Muscle layer of colon (tissue), 2 donors: ENCODE measurements around the gene SNX17.
A peak's percentile ranks its signal among the peaks of the same experiment; 100 is the strongest.

Experiments used
- H3K27ac ChIP-seq: one replicate; pipeline ENCODE4 v1.7.0; 2013; ENCODE audit warnings: low read depth, mild to moderate bottlenecking, low read length, moderate library complexity
- H3K27me3 ChIP-seq, 2 donors: one replicate each; pipeline ENCODE4 v1.7.0; 2013; ENCODE audit warnings: low read length in 2 of 2, mild to moderate bottlenecking in 2 of 2; ENCODE audit not compliant: insufficient read depth in 2 of 2, control insufficient read depth in 1 of 2
- H3K36me3 ChIP-seq: one replicate; pipeline ENCODE4 v1.7.0; 2013; ENCODE audit warnings: mild to moderate bottlenecking, low read length; ENCODE audit not compliant: insufficient read depth
- H3K4me1 ChIP-seq: one replicate; pipeline ENCODE4 v1.7.0; 2013; ENCODE audit warnings: mild to moderate bottlenecking, low read length; ENCODE audit not compliant: insufficient read depth
- H3K4me3 ChIP-seq, 2 donors: one replicate each; pipeline ENCODE4 v1.7.0; 2013; ENCODE audit warnings: low read length in 2 of 2, low read depth in 1 of 2, mild to moderate bottlenecking in 1 of 2, moderate library complexity in 1 of 2
- H3K9ac ChIP-seq: one replicate; pipeline ENCODE4 v1.7.0; 2013; ENCODE audit warnings: low read length
- H3K9me3 ChIP-seq: one replicate; pipeline ENCODE4 v1.7.0; 2013; ENCODE audit warnings: mild to moderate bottlenecking, low read length
- donor health status: abdominal sarcoma.
- donor health status: Adenocarcinoma of cecum.

Gene SNX17

GRCh38 chr2:27372937-27373336, 2.5 kb downstream of the SNX17 start:
- Histone ChIP-seq H3K36me3 (peaks cover 61% of the 10 kb centered on the region), H3K9ac (no peak overlapping the region), H3K27me3 (no peaks in the 10 kb centered on the region), H3K4me3 (no peak overlapping the region), H3K4me1 (peaks cover 34% of the 10 kb centered on the region), H3K27ac (no peak overlapping the region), H3K9me3 (no peaks in the 10 kb centered on the region)

GRCh38 chr2:27373567-27373966, 3.2 kb downstream of the SNX17 start:
- H3K36me3 ChIP-seq, result peaks cover 57% of the 10 kb centered on the region
- H3K9me3 ChIP-seq, result no peaks in the 10 kb centered on the region
- no peaks in the 10 kb centered on the region for H3K27me3 ChIP-seq
- H3K27ac ChIP-seq, result no peak overlapping the region
- H3K4me1 ChIP-seq, result peaks cover 31% of the 10 kb centered on the region
- no peak overlapping the region for H3K9ac ChIP-seq
- H3K4me3 ChIP-seq, result no peak overlapping the region

GRCh38 chr2:27375513-27376099, 5.2 kb downstream of the SNX17 start:
- H3K9ac ChIP-seq, result no peak overlapping the region
- H3K9me3 ChIP-seq, result no peaks in the 10 kb centered on the region
- no peaks in the 10 kb centered on the region for H3K27me3 ChIP-seq
- H3K27ac ChIP-seq, result no peak overlapping the region
- H3K4me3 ChIP-seq, result no peak overlapping the region
- H3K36me3 ChIP-seq, result peaks cover 55% of the 10 kb centered on the region
- peaks cover 29% of the 10 kb centered on the region for H3K4me1 ChIP-seq

GRCh38 chr2:27376151-27376865, 5.9 kb downstream of the SNX17 start:
- H3K4me3 ChIP-seq, result no peak overlapping the region
- H3K9me3 ChIP-seq, result no peaks in the 10 kb centered on the region
- no peak overlapping the region for H3K27ac ChIP-seq
- H3K36me3 ChIP-seq, result peaks cover 55% of the 10 kb centered on the region
- no peaks in the 10 kb centered on the region for H3K27me3 ChIP-seq
- H3K9ac ChIP-seq, result no peak overlapping the region
- H3K4me1 ChIP-seq, result peaks cover 30% of the 10 kb centered on the region

- peaks cover 61% of the 10 kb centered on the region for H3K36me3 ChIP-seq
- no peak overlapping the region for H3K27ac ChIP-seq
- no peak overlapping the region for H3K4me3 ChIP-seq
- H3K9ac ChIP-seq, result no peak overlapping the region
- peaks cover 25% of the 10 kb centered on the region for H3K4me1 ChIP-seq
- no peaks in the 10 kb centered on the region for H3K27me3 ChIP-seq
- H3K9me3 ChIP-seq, result no peaks in the 10 kb centered on the region
Observed at GRCh38 chr2:27376866-27377617, 6.6 kb downstream of the SNX17 start.

- H3K9me3 ChIP-seq, result no peaks in the 10 kb centered on the region
- peaks cover 65% of the 10 kb centered on the region for H3K36me3 ChIP-seq
- peaks cover 19% of the 10 kb centered on the region for H3K4me1 ChIP-seq
- no peak overlapping the region for H3K9ac ChIP-seq
- no peaks in the 10 kb centered on the region for H3K27me3 ChIP-seq
- H3K4me3 ChIP-seq, result no peak overlapping the region
- H3K27ac ChIP-seq, result no peak overlapping the region
Observed at GRCh38 chr2:27377618-27378095, 7.2 kb downstream of the SNX17 start.

GRCh38 chr2:27378096-27378808, 7.8 kb downstream of the SNX17 start:
- Histone ChIP-seq H3K27ac (no peak overlapping the region), H3K9ac (no peak overlapping the region), H3K36me3 (peaks cover 62% of the 10 kb centered on the region)

GRCh38 chr2:27378809-27379290, 8.4 kb downstream of the SNX17 start:
- Histone ChIP-seq H3K9ac (no peak overlapping the region), H3K4me3 (no peak overlapping the region), H3K27me3 (no peaks in the 10 kb centered on the region), H3K27ac (no peak overlapping the region), H3K4me1 (peaks cover 15% of the 10 kb centered on the region), H3K36me3 (peaks cover 62% of the 10 kb centered on the region), H3K9me3 (no peaks in the 10 kb centered on the region)

More at GRCh38 chr2:27378096-27378808, 7.8 kb downstream of the SNX17 start:
- H3K27me3 ChIP-seq, result no peaks in the 10 kb centered on the region
- no peaks in the 10 kb centered on the region for H3K9me3 ChIP-seq
- no peak overlapping the region for H3K4me3 ChIP-seq
- peaks cover 15% of the 10 kb centered on the region for H3K4me1 ChIP-seq

GRCh38 chr2:27379383-27379835, 9.0 kb downstream of the SNX17 start:
- H3K4me1 ChIP-seq, result peaks cover 15% of the 10 kb centered on the region
- peak overlapping the region; percentile 77 for H3K27ac ChIP-seq
- H3K9ac ChIP-seq, result peak overlapping the region; percentile 86

GRCh38 chr2:27379836-27380625, 9.6 kb downstream of the SNX17 start:
- H3K36me3 ChIP-seq, result peaks cover 63% of the 10 kb centered on the region
- H3K4me3 ChIP-seq, result peak overlapping the region; percentile 47 to 84
- peak overlapping the region; percentile 86 for H3K9ac ChIP-seq
- no peaks in the 10 kb centered on the region for H3K9me3 ChIP-seq
- peak overlapping the region; percentile 77 for H3K27ac ChIP-seq
- H3K27me3 ChIP-seq, result no peaks in the 10 kb centered on the region
- H3K4me1 ChIP-seq, result peaks cover 15% of the 10 kb centered on the region

More at GRCh38 chr2:27379383-27379835, 9.0 kb downstream of the SNX17 start:
- no peaks in the 10 kb centered on the region for H3K9me3 ChIP-seq
- peaks cover 63% of the 10 kb centered on the region for H3K36me3 ChIP-seq
- no peaks in the 10 kb centered on the region for H3K27me3 ChIP-seq
- peak overlapping the region; percentile 47 to 84 for H3K4me3 ChIP-seq
